OCI-LY7 (cell line): ENCODE measurements around the gene ICAM2.

Experiments
- CTCF ChIP-seq: fragments of 200-600 bp; sonication (generic); conservative IDR thresholded peaks from 2 replicates; pipeline ENCODE4 v1.5.1; 2014; ENCODE audit warnings: mild to moderate bottlenecking, antibody characterized with exemption, low read length, moderate library complexity, mixed read lengths
- EZH2phosphoT487 ChIP-seq: fragments of 200-600 bp; sonication (generic); IDR thresholded peaks from 2 replicates; pipeline ENCODE4 v1.6.1; 2018; ENCODE audit warnings: low read depth, borderline replicate concordance, mild to moderate bottlenecking, mixed run types, antibody characterized with exemption, low read length, moderate library complexity, mixed read lengths

DNA sequence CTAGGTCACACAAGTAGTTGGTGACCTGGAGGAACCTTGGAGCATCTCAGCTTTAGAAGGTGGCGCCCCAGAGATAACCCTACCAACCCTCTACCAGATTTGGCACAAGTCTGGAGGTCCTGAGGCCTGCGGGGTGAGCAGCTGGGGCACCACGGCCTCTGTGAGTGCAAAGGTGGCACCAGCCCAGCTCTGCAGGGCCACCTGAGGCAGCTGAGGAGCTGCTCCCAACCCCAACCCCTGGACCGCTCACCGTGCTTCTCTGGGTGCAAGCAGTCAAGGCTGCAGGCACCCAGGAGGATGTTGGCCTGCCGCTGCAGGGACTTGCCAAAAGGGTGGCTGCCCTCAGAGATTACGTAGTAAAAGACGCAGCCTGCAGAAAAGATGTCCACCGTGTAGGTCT is 28.4 kb upstream of the ICAM2 start:
- no peak for TF ChIP-seq CTCF
- TF ChIP-seq EZH2phosphoT487: no peak
